Suprapubic skin (tissue), 4 donors: ENCODE data around the gene TMPRSS6.

Experiments used
- EP300 ChIP-seq: sonication (generic); formaldehyde crosslinking; IDR thresholded peaks from one replicate; pipeline ENCODE4 v1.6.1; 2017; ENCODE audit warnings: antibody characterized with exemption
- POLR2AphosphoS5 ChIP-seq, 3 donors: sonication (generic); formaldehyde crosslinking; IDR thresholded peaks; one replicate each; pipeline ENCODE4 v1.6.1; 2017; ENCODE audit warnings: antibody characterized with exemption in 3 of 3
- TF ChIP-seq, protein P1 (sequence below), 2 donors: fragments of 200-600 bp in 1 of 2; fragments of 450-650 bp in 1 of 2; sonication (generic) in 1 of 2; IDR thresholded peaks; one replicate each; pipeline ENCODE4 v1.5.1; 2016 to 2019; ENCODE audit warnings: antibody characterized with exemption in 2 of 2, mild to moderate bottlenecking in 1 of 2, moderate library complexity in 1 of 2

DNA sequence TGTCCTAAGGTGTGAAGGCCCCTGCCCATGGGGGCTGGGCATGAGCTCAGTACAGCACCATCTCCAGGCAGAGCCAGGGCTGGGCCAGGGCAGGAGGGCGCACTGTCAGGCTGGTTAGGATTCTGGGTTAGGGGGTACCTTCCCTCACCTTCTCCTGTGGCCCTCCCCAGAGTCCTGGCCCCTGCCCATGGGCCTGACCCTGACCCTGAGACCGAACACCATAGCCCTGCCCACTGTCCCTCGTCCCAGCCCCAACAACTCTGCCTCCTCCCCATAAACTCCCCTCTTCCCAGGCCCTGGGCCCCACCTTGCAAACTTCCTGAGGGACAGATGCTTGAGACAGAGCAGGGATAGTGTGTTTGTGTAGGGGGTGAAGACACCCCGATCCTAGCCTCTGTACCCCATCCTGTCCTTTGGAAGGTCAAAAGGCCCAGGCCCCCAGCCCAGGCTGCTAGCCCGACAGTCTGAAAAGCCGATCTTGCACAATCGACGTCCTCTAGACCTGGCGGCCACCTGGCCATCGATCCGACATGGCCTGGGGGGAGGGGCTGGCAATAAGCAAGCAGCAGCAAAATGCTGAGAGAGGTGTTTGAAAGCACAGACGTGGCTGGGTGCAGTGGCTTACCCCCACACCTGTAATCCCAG lies 2.7 kb upstream of the TMPRSS6 start:
- TF ChIP-seq EP300 (no peak), POLR2AphosphoS5 (IDR thresholded peaks at IDR 0.05) (no peak)
- TF ChIP-seq, protein P1, sequence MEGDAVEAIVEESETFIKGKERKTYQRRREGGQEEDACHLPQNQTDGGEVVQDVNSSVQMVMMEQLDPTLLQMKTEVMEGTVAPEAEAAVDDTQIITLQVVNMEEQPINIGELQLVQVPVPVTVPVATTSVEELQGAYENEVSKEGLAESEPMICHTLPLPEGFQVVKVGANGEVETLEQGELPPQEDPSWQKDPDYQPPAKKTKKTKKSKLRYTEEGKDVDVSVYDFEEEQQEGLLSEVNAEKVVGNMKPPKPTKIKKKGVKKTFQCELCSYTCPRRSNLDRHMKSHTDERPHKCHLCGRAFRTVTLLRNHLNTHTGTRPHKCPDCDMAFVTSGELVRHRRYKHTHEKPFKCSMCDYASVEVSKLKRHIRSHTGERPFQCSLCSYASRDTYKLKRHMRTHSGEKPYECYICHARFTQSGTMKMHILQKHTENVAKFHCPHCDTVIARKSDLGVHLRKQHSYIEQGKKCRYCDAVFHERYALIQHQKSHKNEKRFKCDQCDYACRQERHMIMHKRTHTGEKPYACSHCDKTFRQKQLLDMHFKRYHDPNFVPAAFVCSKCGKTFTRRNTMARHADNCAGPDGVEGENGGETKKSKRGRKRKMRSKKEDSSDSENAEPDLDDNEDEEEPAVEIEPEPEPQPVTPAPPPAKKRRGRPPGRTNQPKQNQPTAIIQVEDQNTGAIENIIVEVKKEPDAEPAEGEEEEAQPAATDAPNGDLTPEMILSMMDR (IDR thresholded peaks at IDR 0.05) = no peak
